Measurements from ENCODE around the gene SFSWAP. TPM values are rescaled to one million over a fixed set of nuclear protein-coding genes. Genes with fewer than 3 reads are reported as not detected.

SFSWAP gene
- total and polyA plus RNA-seq, 2 of the 13 experiments (the other 11 are each of a cell fraction or from before 2014, with no cell fraction given): 17.1 to 27.7 TPM

DNA sequence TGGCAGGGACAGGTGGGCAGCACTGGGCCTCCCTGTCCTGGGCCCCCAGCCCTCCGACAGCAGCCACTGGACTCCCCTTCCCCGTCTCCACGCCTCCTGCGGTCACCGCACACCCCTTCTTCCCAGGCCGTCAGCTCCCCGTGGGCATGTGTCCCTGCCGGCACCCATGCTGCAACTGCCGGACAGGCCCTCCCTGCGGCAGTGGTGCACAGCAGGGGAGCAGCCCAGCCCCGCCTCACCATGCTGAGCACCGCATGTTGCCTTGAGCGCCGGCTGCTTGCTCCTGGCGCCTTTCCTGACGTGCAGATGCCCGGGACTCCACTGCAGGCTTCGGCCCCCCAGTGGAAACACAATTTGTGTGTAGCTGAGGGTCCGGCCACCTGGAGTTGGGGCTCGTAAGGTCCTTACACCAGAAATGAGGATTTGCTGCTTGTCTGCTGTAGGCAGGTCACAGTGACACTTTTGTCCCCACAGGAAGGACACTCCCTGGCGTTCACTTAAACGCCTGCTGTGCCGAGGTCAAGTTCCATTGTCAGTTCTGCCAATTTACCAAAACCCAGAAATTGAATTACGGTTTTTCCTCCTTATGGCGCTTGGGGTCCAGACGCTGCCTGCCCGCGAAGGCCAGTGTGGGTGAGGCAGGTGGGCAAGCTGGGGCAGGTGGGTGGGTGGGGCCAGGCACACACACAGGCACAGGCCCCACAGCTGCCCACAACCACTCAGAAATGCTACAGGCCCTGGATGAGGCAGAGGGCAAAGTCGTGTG is 89.1 kb downstream of the SFSWAP start:
- no peaks in the 10 kb centered on the region for H3K9me3 ChIP-seq (ENCODE audit: low read length)
- 98% methylated on average over 29 of the region's 29 CpGs for WGBS (ENCODE audit: low lambda C conversion rate)
- FAIRE-seq (no peak), ATAC-seq (no peak), DNase-seq (ENCODE audit: low spot score) (no peak)
- H3K27ac ChIP-seq (ENCODE audit: extremely low read length, insufficient read depth, low read length): no peak overlapping the region
- no peak overlapping the region for H2AFZ ChIP-seq (ENCODE audit: low read length)
- BruUV-seq (replicated peaks): no TSS peak
- H3K36me3 ChIP-seq (replicated peaks in 1 of 2; ENCODE audit: control insufficient read depth in 1 of 2, insufficient read depth in 2 of 2, low read length in 2 of 2): peaks cover 13 to 31% of the 10 kb centered on the region in 2 experiments; a peak in 4 of 5 replicates
- H3K27me3 ChIP-seq (ENCODE audit: control insufficient read depth in 1 of 2, insufficient read depth in 2 of 2, low read length in 2 of 2): no peaks in the 10 kb centered on the region
- no peaks in the 10 kb centered on the region for H3K4me1 ChIP-seq (ENCODE audit: insufficient read depth, low read length)
- ChIA-PET POLR2A (no interaction called here), CTCF (ENCODE audit: low intra/inter-chr PET ratio, low total read pairs) (no interaction called here)
- no peaks in the 10 kb centered on the region for H3K79me2 ChIP-seq (ENCODE audit: insufficient read depth, low read length)
- no peak for TF ChIP-seq ZNF598 (CRISPR knock-in tag; IDR thresholded peaks at IDR 0.05; ENCODE audit: borderline replicate concordance)
- peak; percentile 74 for TF ChIP-seq AGO2 (optimal IDR thresholded peaks at IDR 0.05; ENCODE audit: low read depth, low read length)
- H3K9ac ChIP-seq (ENCODE audit: insufficient read depth, low read depth, low read length): no peak overlapping the region
- no peaks in the 10 kb centered on the region for H4K20me1 ChIP-seq (ENCODE audit: insufficient read depth, low read length)
- intact Hi-C loops (cut with micrococcal nuclease; ENCODE audit: unreplicated experiment): no loop called here
- in situ Hi-C loops (cut with HindIII; ENCODE audit: extremely low pct_ligation_motif_present, low pct_unique_long_range_greater_than_20kb): no loop called here
- H3K4me2 ChIP-seq (ENCODE audit: low read depth, low read length): no peak overlapping the region
- H3K4me3 ChIP-seq (replicated peaks in 1 of 3; ENCODE audit: insufficient read depth in 1 of 3, low read depth in 2 of 3, low read length in 3 of 3): no peak overlapping the region

DNA sequence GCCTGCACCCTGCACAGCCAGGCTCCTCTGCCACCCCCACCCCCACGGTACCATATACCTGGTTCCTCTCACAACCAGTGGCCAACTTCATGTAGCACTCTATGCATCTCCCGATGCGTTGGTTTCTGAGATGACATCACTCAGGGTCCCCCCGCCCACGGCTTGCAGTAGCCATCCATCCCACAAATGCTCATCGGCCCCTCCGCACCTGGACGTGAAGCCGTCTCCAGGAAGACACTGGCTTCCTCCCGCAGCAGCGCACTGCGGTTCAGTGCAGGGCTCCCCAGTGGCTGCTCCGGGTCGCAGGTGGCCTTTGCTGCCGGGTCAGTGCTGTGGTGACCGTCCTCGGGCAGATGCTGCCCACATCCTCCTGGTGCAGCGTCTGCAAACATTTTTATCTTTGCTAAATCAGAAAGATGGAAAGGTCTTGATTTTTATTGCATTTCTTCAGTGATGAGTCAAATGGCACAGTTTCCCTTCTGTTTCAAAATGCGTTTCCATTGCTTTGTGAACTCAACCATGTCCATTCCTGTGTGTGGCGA is 89.8 kb downstream of the SFSWAP start:
- no peak overlapping the region for H3K4me3 ChIP-seq (replicated peaks in 1 of 3; ENCODE audit: insufficient read depth in 1 of 3, low read depth in 2 of 3, low read length in 3 of 3)
- POLR2A ChIA-PET: no interaction called here
- no peak for TF ChIP-seq SSRP1 (CRISPR knock-in tag; IDR thresholded peaks at IDR 0.05)
- no peak for TF ChIP-seq ZNF382 (CRISPR knock-in tag; IDR thresholded peaks at IDR 0.05; ENCODE audit: borderline replicate concordance)
- peak; percentile 19 for TF ChIP-seq AGO2 (optimal IDR thresholded peaks at IDR 0.05; ENCODE audit: low read depth, low read length)
- H3K9ac ChIP-seq (ENCODE audit: insufficient read depth, low read depth, low read length): no peak overlapping the region
- H4K20me1 ChIP-seq (ENCODE audit: insufficient read depth, low read length): no peaks in the 10 kb centered on the region
- no peaks in the 10 kb centered on the region for H3K27me3 ChIP-seq (ENCODE audit: control insufficient read depth in 1 of 2, insufficient read depth in 2 of 2, low read length in 2 of 2)
- CTCF ChIA-PET (ENCODE audit: low intra/inter-chr PET ratio, low total read pairs): no interaction called here
- no peaks in the 10 kb centered on the region for H3K79me2 ChIP-seq (ENCODE audit: insufficient read depth, low read length)
- peaks cover 10 to 30% of the 10 kb centered on the region in 2 experiments; a peak in 4 of 5 replicates for H3K36me3 ChIP-seq (replicated peaks in 1 of 2; ENCODE audit: control insufficient read depth in 1 of 2, insufficient read depth in 2 of 2, low read length in 2 of 2)
- no peaks in the 10 kb centered on the region for H3K9me3 ChIP-seq (ENCODE audit: low read length)
- H3K4me2 ChIP-seq (ENCODE audit: low read depth, low read length): no peak overlapping the region
- 98% methylated on average over 11 of the region's 20 CpGs for WGBS (ENCODE audit: low lambda C conversion rate)
- intact Hi-C loops (cut with micrococcal nuclease; ENCODE audit: unreplicated experiment) (no loop called here), in situ Hi-C loops (cut with HindIII; ENCODE audit: extremely low pct_ligation_motif_present, low pct_unique_long_range_greater_than_20kb) (no loop called here)
- H3K4me1 ChIP-seq (ENCODE audit: insufficient read depth, low read length): no peaks in the 10 kb centered on the region
- BruUV-seq (replicated peaks): no TSS peak
- no peak overlapping the region for H2AFZ ChIP-seq (ENCODE audit: low read length)
- DNase-seq (ENCODE audit: low spot score) (no peak), ATAC-seq (no peak), FAIRE-seq (no peak)
- no peak overlapping the region for H3K27ac ChIP-seq (ENCODE audit: extremely low read length, insufficient read depth, low read length)
